Gastrocnemius medialis (tissue), 4 donors: ENCODE results near the gene CCSER2. TPM values are rescaled to one million over a fixed set of nuclear protein-coding genes. Genes with fewer than 3 reads are reported as not detected.

Experiments used
- ATAC-seq, 2 donors: fragments of 150-250 bp; one replicate each; pipeline ENCODE4 v1.9.1; 2016
- DNase-seq, 2 donors: peaks; one replicate each; pipeline ENCODE4 v3.0.0-alpha.2; 2019
- H3K27ac ChIP-seq, 4 donors: fragments of 200-600 bp; sonication (generic); 1 replicate in 1 of 4; 2 replicates in 3 of 4; pipeline ENCODE4 v1.5.1; 2016 to 2018; ENCODE audit warnings: mild to moderate bottlenecking in 2 of 4, moderate library complexity in 1 of 4
- H3K27me3 ChIP-seq, 3 donors: fragments of 200-600 bp; sonication (generic) in 2 of 3; 1 replicate in 1 of 3; 2 replicates in 2 of 3; pipeline versions ENCODE4 v1.5.1 to v1.6.0; 2016 to 2019; ENCODE audit warnings: mild to moderate bottlenecking in 1 of 3, moderate library complexity in 1 of 3
- H3K36me3 ChIP-seq, 2 donors: fragments of 200-600 bp; sonication (generic) in 1 of 2; one replicate each; pipeline ENCODE4 v1.5.1; 2017 to 2018
- H3K4me1 ChIP-seq, 2 donors: fragments of 200-600 bp; sonication (generic) in 1 of 2; one replicate each; pipeline ENCODE4 v1.5.1; 2016 to 2017; ENCODE audit warnings: mild to moderate bottlenecking in 2 of 2
- H3K4me3 ChIP-seq, 4 donors: fragments of 200-600 bp; sonication (generic) in 3 of 4; 1 replicate in 1 of 4; 2 replicates in 3 of 4; pipeline ENCODE4 v1.5.1; 2016 to 2019; ENCODE audit warnings: mild to moderate bottlenecking in 2 of 4
- H3K9me3 ChIP-seq, 3 donors: fragments of 200-600 bp; sonication (generic) in 2 of 3; 1 replicate in 1 of 3; 2 replicates in 2 of 3; pipeline ENCODE4 v1.5.1; 2016 to 2019
- CTCF ChIP-seq, 5 experiments: fragments of 450-650 bp in 3 of 5; fragments of 200-600 bp in 2 of 5; sonication (generic) in 2 of 5; IDR thresholded peaks in 4 of 5; conservative IDR thresholded peaks in 1 of 5; 1 replicate in 4 of 5; 2 replicates in 1 of 5; pipeline ENCODE4 v1.5.1; 2016 to 2019; ENCODE audit warnings: antibody characterized with exemption in 5 of 5, mild to moderate bottlenecking in 3 of 5, moderate library complexity in 3 of 5
- POLR2A ChIP-seq, 2 donors: fragments of 450-650 bp; IDR thresholded peaks; one replicate each; pipeline ENCODE4 v1.6.1; 2017; ENCODE audit warnings: antibody characterized with exemption in 2 of 2, mild to moderate bottlenecking in 2 of 2, moderate library complexity in 2 of 2
- in situ Hi-C, 4 donors: fragments of 200-750 bp; cut with MboI; loops; one replicate each; pipeline versions ENCODE4 v1.15.0 to v1.8.0; 2017; ENCODE audit warnings: low sequenced_read_pairs in 4 of 4
- intact Hi-C: fragments of 100-400 bp; cut with DNase I; formaldehyde crosslinking; loops from one replicate; pipeline ENCODE4 v1.15.1; 2023; ENCODE audit warnings: low total_unique reads
- total RNA-seq, 4 donors: library from RNA; depleted of rRNA; stranded (reverse); fragments of >200 nt; gene quantifications; one replicate each; pipeline versions ENCODE4 v1.1.0 to v1.2.3, GENCODE V29; 2016

Gene CCSER2
- total RNA-seq, 4 donors from 2014 or later: 39.8 to 61.8 (median 49.2) TPM

- Histone ChIP-seq H3K36me3 (no peaks in the 10 kb centered on the region), H3K9me3 (no peaks in the 10 kb centered on the region), H3K27me3 (peaks cover 18 to 22% (median 22%) of the 10 kb centered on the region in 3 donors), H3K4me1 (peaks cover 0 to 4% of the 10 kb centered on the region in 2 donors), H3K27ac (no peak overlapping the region), H3K4me3 (no peak overlapping the region)
- no peak for TF ChIP-seq POLR2A (IDR thresholded peaks at IDR 0.05)
- TF ChIP-seq CTCF (IDR thresholded peaks at IDR 0.05 in 4 of 5, conservative IDR thresholded peaks at IDR 0.05 in 1 of 5): no peak
- no peak for DNase-seq
- no peak for ATAC-seq
- in situ Hi-C loops: loop anchor here (5.0 to 25.0 kb wide), 3 partner anchors 279 to 1846 kb away; no protein-coding TSS in a partner anchor
- intact Hi-C loops: no loop called here
These were observed 212.9 kb downstream of the CCSER2 start for GRCh38 chr10:84541289-84541637.

- in situ Hi-C loops: loop anchor here (5.0 to 25.0 kb wide), 3 partner anchors 281 to 1844 kb away; no protein-coding TSS in a partner anchor
These were observed 214.4 kb downstream of the CCSER2 start for GRCh38 chr10:84542522-84543490.

GRCh38 chr10:84543948-84544347, 215.6 kb downstream of the CCSER2 start:
- Histone ChIP-seq H3K27me3 (peaks cover 15 to 19% (median 18%) of the 10 kb centered on the region in 3 donors), H3K36me3 (no peaks in the 10 kb centered on the region), H3K4me3 (no peak overlapping the region), H3K27ac (no peak overlapping the region), H3K4me1 (peaks cover 0 to 4% of the 10 kb centered on the region in 2 donors), H3K9me3 (no peaks in the 10 kb centered on the region)
- no peak for TF ChIP-seq POLR2A (IDR thresholded peaks at IDR 0.05)
- TF ChIP-seq CTCF (IDR thresholded peaks at IDR 0.05 in 4 of 5, conservative IDR thresholded peaks at IDR 0.05 in 1 of 5): no peak
- intact Hi-C loops (no loop called here), in situ Hi-C loops (loop anchor here (5.0 to 25.0 kb wide), 3 partner anchors 282 to 1843 kb away; no protein-coding TSS in a partner anchor)
- ATAC-seq (no peak), DNase-seq (no peak)

More at GRCh38 chr10:84542522-84543490, 214.4 kb downstream of the CCSER2 start:
- Histone ChIP-seq H3K4me3 (no peak overlapping the region), H3K36me3 (no peaks in the 10 kb centered on the region), H3K27me3 (peaks cover 18 to 22% (median 22%) of the 10 kb centered on the region in 3 donors), H3K27ac (no peak overlapping the region), H3K9me3 (no peaks in the 10 kb centered on the region), H3K4me1 (peaks cover 0 to 4% of the 10 kb centered on the region in 2 donors)
- ATAC-seq: no peak
- TF ChIP-seq CTCF (IDR thresholded peaks at IDR 0.05 in 4 of 5, conservative IDR thresholded peaks at IDR 0.05 in 1 of 5): no peak
- no peak for TF ChIP-seq POLR2A (IDR thresholded peaks at IDR 0.05)
- intact Hi-C loops: no loop called here
- DNase-seq: no peak

- ATAC-seq (no peak), DNase-seq (no peak)
- Histone ChIP-seq H3K4me1 (peaks cover 0 to 3% of the 10 kb centered on the region in 2 donors), H3K9me3 (no peaks in the 10 kb centered on the region), H3K27me3 (peaks cover 4 to 8% (median 7%) of the 10 kb centered on the region in 3 donors), H3K4me3 (no peak overlapping the region), H3K27ac (no peak overlapping the region), H3K36me3 (no peaks in the 10 kb centered on the region)
- intact Hi-C loops: no loop called here
- TF ChIP-seq CTCF (IDR thresholded peaks at IDR 0.05 in 4 of 5, conservative IDR thresholded peaks at IDR 0.05 in 1 of 5) (no peak), POLR2A (IDR thresholded peaks at IDR 0.05) (no peak)
- in situ Hi-C loops: loop anchor here in 3 of 4 donors (10.0 to 25.0 kb wide), 2 partner anchors 1829 to 1842 kb away; no protein-coding TSS in a partner anchor
These were observed 217.3 kb downstream of the CCSER2 start for GRCh38 chr10:84545651-84546050.
